GM10248 (cell line): ENCODE results near the gene HNRNPM.
"Not testable (repeated sequence)": the region's sequence is repeated elsewhere in the genome, so short reads cannot be mapped to it uniquely, and the experiment has no call there.

Source experiments
- CTCF ChIA-PET: fragments of 300-600 bp; sonication (Branson Sonifier 250); formaldehyde crosslinking; extraction: SDS; loops from one replicate; lab custom pipeline; 2021; ENCODE audit warnings: antibody characterized with exemption; lab: Yijun Ruan, JAX
- POLR2A ChIA-PET: fragments of 350-650 bp; sonication (Branson Sonifier 250); formaldehyde crosslinking; extraction: SDS; loops from one replicate; lab custom pipeline; 2020; ENCODE audit warnings: antibody characterized with exemption; lab: Yijun Ruan, JAX
- DNase-seq: peaks from one replicate; pipeline ENCODE4 v3.0.0; 2012; ENCODE audit errors: extremely low spot score
- TF ChIP-seq, protein P1 (sequence below): IDR thresholded peaks from 2 replicates; pipeline ENCODE4 v1.5.1; 2012; ENCODE audit warnings: mild to moderate bottlenecking, low read depth; ENCODE audit errors: extremely low read depth, missing control alignments, control extremely low read depth

HNRNPM gene

DNA sequence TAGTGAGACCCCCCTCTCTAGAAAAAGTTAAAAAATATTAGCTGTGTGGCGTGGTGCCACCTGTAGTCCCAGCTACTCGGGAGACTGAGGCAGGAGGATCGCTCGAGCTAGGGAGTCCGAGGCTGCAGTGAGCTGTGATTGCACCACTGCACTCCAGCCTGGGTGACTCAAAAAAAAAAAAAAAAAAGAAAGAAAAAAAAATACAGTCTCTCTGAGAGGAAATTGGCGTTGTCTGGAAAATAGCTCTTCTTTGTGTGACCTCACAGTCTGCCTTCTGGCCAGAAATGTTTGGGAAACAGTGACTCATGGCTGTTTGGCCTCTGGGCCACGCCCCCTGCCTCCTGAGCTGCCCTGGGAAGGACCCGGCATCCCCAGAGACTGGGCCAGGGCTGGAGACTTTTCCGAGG is 21.0 kb upstream of the HNRNPM start:
- no peak for DNase-seq
- POLR2A ChIA-PET = no interaction called here
- CTCF ChIA-PET = interaction anchor here (0.7 to 2.3 kb wide), 2 partner anchors 9 to 11 kb away, joined by 3 to 9 read pairs; partner anchors contain the start of gene MARCHF2
- TF ChIP-seq, protein P1, sequence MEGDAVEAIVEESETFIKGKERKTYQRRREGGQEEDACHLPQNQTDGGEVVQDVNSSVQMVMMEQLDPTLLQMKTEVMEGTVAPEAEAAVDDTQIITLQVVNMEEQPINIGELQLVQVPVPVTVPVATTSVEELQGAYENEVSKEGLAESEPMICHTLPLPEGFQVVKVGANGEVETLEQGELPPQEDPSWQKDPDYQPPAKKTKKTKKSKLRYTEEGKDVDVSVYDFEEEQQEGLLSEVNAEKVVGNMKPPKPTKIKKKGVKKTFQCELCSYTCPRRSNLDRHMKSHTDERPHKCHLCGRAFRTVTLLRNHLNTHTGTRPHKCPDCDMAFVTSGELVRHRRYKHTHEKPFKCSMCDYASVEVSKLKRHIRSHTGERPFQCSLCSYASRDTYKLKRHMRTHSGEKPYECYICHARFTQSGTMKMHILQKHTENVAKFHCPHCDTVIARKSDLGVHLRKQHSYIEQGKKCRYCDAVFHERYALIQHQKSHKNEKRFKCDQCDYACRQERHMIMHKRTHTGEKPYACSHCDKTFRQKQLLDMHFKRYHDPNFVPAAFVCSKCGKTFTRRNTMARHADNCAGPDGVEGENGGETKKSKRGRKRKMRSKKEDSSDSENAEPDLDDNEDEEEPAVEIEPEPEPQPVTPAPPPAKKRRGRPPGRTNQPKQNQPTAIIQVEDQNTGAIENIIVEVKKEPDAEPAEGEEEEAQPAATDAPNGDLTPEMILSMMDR = no peak

DNA sequence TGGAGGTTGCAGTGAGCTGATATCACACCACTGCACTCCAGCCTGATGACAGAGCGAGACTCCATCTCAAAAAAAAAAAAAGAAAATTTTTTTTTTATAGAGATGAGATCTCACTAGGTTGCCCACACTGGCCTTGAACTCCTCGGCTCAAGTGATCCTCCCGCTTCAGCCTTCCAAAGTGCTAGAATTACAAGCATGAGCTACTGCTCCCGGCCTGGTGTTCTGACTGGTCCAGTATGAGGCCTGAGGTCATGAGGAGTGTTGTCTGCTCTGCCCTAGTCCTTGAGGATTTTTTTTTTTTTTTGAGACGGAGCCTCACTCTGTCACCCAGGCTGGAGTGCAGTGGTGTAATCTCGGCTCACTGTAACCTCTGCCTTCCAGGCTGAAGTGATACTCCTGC is 19.4 kb upstream of the HNRNPM start:
- POLR2A ChIA-PET, DNase-seq: not testable (repeated sequence)
- CTCF ChIA-PET = interaction anchor here (1.0 to 3.0 kb wide), 2 partner anchors 12 to 72 kb away, joined by 3 to 22 read pairs; partner anchors contain the start of gene MARCHF2

DNA sequence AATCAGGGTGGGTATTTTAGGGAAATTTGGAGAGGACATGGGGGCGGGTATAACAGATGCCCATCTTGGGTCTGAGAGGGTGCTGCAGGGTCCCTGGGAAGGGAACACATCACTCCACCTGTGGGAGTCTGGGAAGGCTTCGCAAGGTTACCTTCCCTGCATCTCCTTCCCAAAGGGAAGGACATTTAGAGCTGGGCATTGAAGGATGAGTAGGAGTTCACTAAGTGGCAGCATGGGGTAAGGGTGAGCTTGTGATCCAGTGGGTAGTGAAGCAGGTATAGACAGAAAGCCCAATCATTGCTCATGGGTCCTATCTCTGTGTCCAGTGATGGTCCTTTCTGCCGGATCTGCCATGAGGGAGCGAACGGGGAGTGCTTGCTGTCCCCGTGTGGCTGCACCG is 18.5 kb upstream of the HNRNPM start:
- POLR2A ChIA-PET = no interaction called here
- no peak for DNase-seq
- CTCF ChIA-PET = interaction anchor here (1.0 to 3.0 kb wide), 4 partner anchors 12 to 73 kb away, joined by 3 to 22 read pairs (median 4); partner anchors contain the start of gene MARCHF2
- TF ChIP-seq, protein P1 = no peak

DNA sequence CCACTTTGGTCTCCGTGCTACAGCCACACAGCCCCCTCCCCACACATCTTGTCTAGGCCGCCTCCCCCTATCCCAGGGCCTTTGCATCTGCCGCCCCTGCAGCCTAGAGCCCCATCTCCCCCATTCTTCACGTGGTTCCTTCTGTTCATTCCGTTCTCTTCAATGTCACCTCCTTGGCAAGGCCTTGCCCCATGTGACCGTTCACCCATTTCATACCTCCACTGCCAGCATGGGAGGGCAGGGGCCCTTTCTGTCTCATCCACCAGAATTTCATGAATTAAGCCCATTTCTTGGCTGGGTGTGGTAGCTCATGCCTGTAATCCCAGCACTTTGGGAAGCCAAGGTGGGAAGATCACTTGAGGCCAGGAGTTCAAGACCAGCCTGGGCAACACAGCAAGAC is 15.7 kb upstream of the HNRNPM start:
- TF ChIP-seq, protein P1 = no peak
- POLR2A ChIA-PET = no interaction called here
- no peak for DNase-seq
- CTCF ChIA-PET = interaction anchor here (5.5 kb wide), 1 partner anchor 15 kb away, joined by 23 read pairs; the partner anchor contains the start of gene MARCHF2

DNA sequence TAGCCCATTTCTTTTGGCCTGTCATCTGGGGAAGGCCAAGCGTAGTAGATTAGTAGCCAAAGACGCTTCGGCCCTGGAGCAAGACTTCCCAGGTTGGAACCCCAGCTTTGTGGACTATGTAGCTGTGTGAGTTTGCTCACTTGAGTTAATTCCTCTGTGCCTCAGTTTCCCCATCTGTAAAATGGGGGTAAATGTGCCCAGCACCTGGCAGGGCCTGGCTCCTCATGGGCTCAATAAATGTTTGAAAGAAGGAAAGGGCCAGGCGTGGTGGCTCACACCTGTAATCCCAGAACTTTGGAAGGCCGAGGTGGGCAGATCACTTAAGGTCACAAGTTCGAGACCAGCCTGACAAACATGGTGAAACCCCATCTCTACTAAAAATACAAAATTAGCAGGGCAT is 14.9 kb upstream of the HNRNPM start:
- POLR2A ChIA-PET = no interaction called here

DNA sequence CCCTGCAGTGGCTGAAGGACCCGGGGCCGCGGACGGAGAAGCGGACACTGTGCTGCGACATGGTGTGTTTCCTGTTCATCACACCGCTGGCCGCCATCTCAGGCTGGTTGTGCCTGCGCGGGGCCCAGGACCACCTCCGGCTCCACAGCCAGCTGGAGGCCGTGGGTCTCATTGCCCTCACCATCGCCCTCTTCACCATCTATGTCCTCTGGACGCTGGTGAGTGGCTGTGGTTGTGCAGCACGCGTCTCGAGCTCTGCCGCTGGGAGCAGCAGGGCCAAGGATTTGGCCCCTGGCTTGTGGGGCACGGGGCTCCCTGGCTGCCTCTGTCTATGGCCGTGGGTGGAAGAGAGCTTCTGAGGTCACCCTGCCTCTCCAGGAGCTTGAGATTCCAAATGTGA is 14.1 kb upstream of the HNRNPM start:
- CTCF ChIA-PET = interaction anchor here (1.9 to 5.5 kb wide), 2 partner anchors 17 to 77 kb away, joined by 6 to 23 read pairs; partner anchors contain the start of gene MARCHF2
- POLR2A ChIA-PET = no interaction called here
- TF ChIP-seq, protein P1 = no peak
- DNase-seq = no peak

More for the DNA sequence above, 14.9 kb upstream of the HNRNPM start:
- TF ChIP-seq, protein P1 = no peak
- CTCF ChIA-PET = interaction anchor here (5.5 kb wide), 1 partner anchor 16 kb away, joined by 23 read pairs; the partner anchor contains the start of gene MARCHF2
- DNase-seq = no peak

DNA sequence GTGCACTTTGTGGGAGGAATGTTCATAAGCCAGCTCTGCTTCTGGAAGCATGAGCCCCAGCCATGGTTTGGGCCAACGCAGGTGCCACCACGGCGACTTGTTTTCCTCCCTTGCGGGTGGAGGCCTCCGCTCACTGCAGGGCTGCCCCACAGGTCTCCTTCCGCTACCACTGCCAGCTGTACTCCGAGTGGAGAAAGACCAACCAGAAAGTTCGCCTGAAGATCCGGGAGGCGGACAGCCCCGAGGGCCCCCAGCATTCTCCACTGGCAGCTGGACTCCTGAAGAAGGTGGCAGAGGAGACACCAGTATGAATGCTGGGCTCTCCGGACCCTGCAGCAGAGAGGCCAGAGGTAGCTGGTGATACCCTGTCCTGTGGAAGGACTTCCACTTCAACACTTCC is 6.5 kb upstream of the HNRNPM start:
- CTCF ChIA-PET = interaction anchor here (1.4 kb wide), 1 partner anchor 11 kb away, joined by 4 read pairs; no protein-coding TSS in a partner anchor
- DNase-seq = no peak
- TF ChIP-seq, protein P1 = no peak
- POLR2A ChIA-PET = no interaction called here
